Measurements from ENCODE around the gene ATAT1. TPM values are rescaled to one million over a fixed set of nuclear protein-coding genes. Genes with fewer than 3 reads are reported as not detected.

ATAT1 gene
- total and polyA plus RNA-seq, 2 of the 13 experiments (the other 11 are each of a cell fraction or from before 2014, with no cell fraction given) = 9.2 to 23.6 TPM

DNA sequence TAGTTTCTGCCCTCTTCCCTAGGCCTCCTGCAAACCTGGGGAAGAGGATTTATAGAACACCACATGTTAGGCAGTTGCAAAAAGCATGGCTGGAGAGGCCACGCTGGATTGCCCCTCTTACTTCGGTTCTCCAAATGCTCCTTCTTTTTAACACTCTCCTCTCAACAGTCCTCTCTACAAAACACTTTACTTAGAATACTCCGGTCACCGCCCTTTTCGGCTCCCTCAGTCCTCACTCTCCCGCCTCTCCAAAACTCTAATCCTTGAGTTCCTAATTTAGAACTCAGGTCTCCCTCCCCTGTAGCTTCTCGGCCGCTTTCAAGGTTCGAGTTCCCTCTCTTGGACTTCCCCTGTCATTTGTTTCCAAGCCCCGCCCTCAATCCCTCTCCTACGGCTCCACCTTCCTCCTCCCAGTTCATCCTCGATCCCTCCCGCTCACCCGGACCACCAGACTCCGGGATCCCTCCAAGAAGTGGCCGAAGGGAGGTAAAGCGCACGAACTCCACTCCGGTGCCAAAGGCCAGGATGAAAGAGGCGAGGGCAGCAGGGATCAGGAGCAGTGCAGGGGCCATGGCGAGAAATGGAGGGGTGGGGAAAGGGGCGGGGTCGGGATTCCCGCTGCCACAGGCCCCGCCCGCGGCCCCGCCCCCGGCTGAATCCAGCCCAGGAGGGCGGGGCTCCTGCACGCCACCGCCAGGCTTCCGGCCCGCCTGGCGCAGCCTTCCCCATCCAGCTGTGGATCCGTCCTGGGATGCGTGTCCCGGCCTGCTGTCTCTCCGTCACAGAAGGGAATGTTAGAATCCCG lies 63.9 kb downstream of the ATAT1 start, which contains the start of gene NRM (continued):
- TF ChIP-seq HNRNPL (IDR thresholded peaks at IDR 0.05; ENCODE audit: low read depth, low read length) (no peak), MZF1 (CRISPR knock-in tag; IDR thresholded peaks at IDR 0.05; ENCODE audit: borderline replicate concordance) (no peak), THYN1 (CRISPR knock-in tag; IDR thresholded peaks at IDR 0.05; ENCODE audit: borderline replicate concordance, low read depth) (no peak), RXRA (CRISPR knock-in tag; IDR thresholded peaks at IDR 0.05) (peak; percentile 74), NRL (CRISPR knock-in tag; IDR thresholded peaks at IDR 0.05; ENCODE audit: borderline replicate concordance) (no peak), ARHGAP35 (CRISPR knock-in tag; IDR thresholded peaks at IDR 0.05; ENCODE audit: borderline replicate concordance) (no peak), ZNF326 (CRISPR knock-in tag; IDR thresholded peaks at IDR 0.05; ENCODE audit: borderline replicate concordance) (no peak), SIX4 (CRISPR knock-in tag; IDR thresholded peaks at IDR 0.05) (no peak), ZNF350 (CRISPR knock-in tag; IDR thresholded peaks at IDR 0.05; ENCODE audit: borderline replicate concordance, low read depth) (no peak; the same call in none of the 2 replicates), TOE1 (CRISPR knock-in tag; IDR thresholded peaks at IDR 0.05) (no peak), NFIC (IDR thresholded peaks at IDR 0.05; ENCODE audit: low read length) (no peak), MED1 (CRISPR knock-in tag; IDR thresholded peaks at IDR 0.05) (peak; percentile 52), ZNF121 (CRISPR knock-in tag; IDR thresholded peaks at IDR 0.05) (no peak)
- TF ChIP-seq, protein P1, sequence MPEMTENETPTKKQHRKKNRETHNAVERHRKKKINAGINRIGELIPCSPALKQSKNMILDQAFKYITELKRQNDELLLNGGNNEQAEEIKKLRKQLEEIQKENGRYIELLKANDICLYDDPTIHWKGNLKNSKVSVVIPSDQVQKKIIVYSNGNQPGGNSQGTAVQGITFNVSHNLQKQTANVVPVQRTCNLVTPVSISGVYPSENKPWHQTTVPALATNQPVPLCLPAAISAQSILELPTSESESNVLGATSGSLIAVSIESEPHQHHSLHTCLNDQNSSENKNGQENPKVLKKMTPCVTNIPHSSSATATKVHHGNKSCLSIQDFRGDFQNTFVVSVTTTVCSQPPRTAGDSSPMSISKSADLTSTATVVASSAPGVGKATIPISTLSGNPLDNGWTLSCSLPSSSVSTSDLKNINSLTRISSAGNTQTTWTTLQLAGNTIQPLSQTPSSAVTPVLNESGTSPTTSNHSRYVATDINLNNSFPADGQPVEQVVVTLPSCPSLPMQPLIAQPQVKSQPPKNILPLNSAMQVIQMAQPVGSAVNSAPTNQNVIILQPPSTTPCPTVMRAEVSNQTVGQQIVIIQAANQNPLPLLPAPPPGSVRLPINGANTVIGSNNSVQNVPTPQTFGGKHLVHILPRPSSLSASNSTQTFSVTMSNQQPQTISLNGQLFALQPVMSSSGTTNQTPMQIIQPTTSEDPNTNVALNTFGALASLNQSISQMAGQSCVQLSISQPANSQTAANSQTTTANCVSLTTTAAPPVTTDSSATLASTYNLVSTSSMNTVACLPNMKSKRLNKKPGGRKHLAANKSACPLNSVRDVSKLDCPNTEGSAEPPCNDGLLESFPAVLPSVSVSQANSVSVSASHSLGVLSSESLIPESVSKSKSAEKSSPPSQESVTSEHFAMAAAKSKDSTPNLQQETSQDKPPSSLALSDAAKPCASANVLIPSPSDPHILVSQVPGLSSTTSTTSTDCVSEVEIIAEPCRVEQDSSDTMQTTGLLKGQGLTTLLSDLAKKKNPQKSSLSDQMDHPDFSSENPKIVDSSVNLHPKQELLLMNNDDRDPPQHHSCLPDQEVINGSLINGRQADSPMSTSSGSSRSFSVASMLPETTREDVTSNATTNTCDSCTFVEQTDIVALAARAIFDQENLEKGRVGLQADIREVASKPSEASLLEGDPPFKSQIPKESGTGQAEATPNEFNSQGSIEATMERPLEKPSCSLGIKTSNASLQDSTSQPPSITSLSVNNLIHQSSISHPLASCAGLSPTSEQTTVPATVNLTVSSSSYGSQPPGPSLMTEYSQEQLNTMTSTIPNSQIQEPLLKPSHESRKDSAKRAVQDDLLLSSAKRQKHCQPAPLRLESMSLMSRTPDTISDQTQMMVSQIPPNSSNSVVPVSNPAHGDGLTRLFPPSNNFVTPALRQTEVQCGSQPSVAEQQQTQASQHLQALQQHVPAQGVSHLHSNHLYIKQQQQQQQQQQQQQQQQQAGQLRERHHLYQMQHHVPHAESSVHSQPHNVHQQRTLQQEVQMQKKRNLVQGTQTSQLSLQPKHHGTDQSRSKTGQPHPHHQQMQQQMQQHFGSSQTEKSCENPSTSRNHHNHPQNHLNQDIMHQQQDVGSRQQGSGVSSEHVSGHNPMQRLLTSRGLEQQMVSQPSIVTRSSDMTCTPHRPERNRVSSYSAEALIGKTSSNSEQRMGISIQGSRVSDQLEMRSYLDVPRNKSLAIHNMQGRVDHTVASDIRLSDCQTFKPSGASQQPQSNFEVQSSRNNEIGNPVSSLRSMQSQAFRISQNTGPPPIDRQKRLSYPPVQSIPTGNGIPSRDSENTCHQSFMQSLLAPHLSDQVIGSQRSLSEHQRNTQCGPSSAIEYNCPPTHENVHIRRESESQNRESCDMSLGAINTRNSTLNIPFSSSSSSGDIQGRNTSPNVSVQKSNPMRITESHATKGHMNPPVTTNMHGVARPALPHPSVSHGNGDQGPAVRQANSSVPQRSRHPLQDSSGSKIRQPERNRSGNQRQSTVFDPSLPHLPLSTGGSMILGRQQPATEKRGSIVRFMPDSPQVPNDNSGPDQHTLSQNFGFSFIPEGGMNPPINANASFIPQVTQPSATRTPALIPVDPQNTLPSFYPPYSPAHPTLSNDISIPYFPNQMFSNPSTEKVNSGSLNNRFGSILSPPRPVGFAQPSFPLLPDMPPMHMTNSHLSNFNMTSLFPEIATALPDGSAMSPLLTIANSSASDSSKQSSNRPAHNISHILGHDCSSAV (CRISPR knock-in tag; IDR thresholded peaks at IDR 0.05; ENCODE audit: borderline replicate concordance) = no peak
- TF ChIP-seq, protein P2, sequence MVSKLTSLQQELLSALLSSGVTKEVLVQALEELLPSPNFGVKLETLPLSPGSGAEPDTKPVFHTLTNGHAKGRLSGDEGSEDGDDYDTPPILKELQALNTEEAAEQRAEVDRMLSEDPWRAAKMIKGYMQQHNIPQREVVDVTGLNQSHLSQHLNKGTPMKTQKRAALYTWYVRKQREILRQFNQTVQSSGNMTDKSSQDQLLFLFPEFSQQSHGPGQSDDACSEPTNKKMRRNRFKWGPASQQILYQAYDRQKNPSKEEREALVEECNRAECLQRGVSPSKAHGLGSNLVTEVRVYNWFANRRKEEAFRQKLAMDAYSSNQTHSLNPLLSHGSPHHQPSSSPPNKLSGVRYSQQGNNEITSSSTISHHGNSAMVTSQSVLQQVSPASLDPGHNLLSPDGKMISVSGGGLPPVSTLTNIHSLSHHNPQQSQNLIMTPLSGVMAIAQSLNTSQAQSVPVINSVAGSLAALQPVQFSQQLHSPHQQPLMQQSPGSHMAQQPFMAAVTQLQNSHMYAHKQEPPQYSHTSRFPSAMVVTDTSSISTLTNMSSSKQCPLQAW (CRISPR knock-in tag; IDR thresholded peaks at IDR 0.05) = 0 out of 2 replicates have a peak, but pooled peaks have one; percentile 19
- TF ChIP-seq, protein P3, sequence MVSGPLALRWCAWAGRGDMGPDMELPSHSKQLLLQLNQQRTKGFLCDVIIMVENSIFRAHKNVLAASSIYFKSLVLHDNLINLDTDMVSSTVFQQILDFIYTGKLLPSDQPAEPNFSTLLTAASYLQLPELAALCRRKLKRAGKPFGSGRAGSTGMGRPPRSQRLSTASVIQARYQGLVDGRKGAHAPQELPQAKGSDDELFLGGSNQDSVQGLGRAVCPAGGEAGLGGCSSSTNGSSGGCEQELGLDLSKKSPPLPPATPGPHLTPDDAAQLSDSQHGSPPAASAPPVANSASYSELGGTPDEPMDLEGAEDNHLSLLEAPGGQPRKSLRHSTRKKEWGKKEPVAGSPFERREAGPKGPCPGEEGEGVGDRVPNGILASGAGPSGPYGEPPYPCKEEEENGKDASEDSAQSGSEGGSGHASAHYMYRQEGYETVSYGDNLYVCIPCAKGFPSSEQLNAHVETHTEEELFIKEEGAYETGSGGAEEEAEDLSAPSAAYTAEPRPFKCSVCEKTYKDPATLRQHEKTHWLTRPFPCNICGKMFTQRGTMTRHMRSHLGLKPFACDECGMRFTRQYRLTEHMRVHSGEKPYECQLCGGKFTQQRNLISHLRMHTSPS (CRISPR knock-in tag; IDR thresholded peaks at IDR 0.05; ENCODE audit: low read depth) = no peak
